Left lobe of liver (tissue), 1 donor: ENCODE results near the gene DNAAF1. TPM values are rescaled to one million over a fixed set of nuclear protein-coding genes. Genes with fewer than 3 reads are reported as not detected.

ENCODE experiments used
- total RNA-seq: library from RNA; stranded (reverse); gene quantifications from one replicate; pipeline ENCODE4 v1.2.1, GENCODE V29; 2021
- donor health status: DM: no; HTN: yes; CAD: no.

DNAAF1 gene
- total RNA-seq, 1 donor from 2014 or later: not detected

Other genes starting within 250 kb of the DNAAF1 start
- 17.1 TPM for gene MLYCD, start 246.2 kb upstream of the DNAAF1 start, total RNA-seq
- 89.4 TPM for gene OSGIN1, start 192.1 kb upstream of the DNAAF1 start, total RNA-seq
- 12.9 TPM for gene NECAB2, start 177.1 kb upstream of the DNAAF1 start, total RNA-seq
- not detected for gene SLC38A8, start 102.5 kb upstream of the DNAAF1 start, total RNA-seq
- 41.3 TPM for gene MBTPS1, start 28.4 kb upstream of the DNAAF1 start, total RNA-seq
- 4.7 TPM for gene HSDL1, start 131 bp upstream of the DNAAF1 start, total RNA-seq
- gene TAF1C, start 41.7 kb downstream of the DNAAF1 start, total RNA-seq: 19.9 TPM
- gene ADAD2, start 45.8 kb downstream of the DNAAF1 start, total RNA-seq: not detected
- not detected for gene KCNG4, start 94.7 kb downstream of the DNAAF1 start, total RNA-seq
- 1.4 TPM for gene WFDC1, start 149.6 kb downstream of the DNAAF1 start, total RNA-seq
- gene ATP2C2, start 223.2 kb downstream of the DNAAF1 start, total RNA-seq: 0.18 TPM